ENCODE measurements around the gene ZNF778.

ZNF778 gene

GRCh38 chr16:89194340-89195311 lies 22.9 kb upstream of the ZNF778 start:
- DNase-seq, result no peak

GRCh38 chr16:89195521-89196171 lies 21.9 kb upstream of the ZNF778 start:
- no peak for DNase-seq

DNA sequence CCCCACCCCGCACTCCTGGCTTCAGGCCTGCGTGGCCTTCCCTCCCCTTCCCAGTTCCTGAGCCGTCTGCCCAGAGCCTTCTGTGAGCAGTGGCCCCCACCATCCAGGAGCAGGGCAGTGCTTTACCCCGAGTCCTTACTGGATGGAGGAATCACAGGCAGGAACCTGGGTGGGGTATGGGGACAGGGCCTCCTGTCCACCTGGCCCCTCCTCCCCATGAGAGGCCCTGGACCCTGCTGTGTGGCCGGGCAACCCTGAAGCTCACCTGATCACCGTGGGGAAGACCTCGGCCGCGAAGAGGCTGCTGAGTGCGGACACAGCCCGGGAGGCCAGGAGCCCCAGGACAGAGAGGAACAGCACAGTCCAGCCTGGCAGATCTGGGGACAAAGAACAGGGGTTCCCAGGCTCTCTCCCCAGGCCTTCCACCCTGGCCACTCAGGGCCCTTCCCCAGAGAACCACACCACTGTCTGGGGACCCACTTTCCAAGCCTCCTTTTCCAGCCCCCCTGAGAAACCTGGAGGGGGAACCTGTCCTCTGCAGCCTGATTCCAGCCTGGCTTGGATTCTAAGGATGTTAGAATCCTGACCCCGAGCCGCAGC lies 20.4 kb upstream of the ZNF778 start:
- no peak for DNase-seq

DNA sequence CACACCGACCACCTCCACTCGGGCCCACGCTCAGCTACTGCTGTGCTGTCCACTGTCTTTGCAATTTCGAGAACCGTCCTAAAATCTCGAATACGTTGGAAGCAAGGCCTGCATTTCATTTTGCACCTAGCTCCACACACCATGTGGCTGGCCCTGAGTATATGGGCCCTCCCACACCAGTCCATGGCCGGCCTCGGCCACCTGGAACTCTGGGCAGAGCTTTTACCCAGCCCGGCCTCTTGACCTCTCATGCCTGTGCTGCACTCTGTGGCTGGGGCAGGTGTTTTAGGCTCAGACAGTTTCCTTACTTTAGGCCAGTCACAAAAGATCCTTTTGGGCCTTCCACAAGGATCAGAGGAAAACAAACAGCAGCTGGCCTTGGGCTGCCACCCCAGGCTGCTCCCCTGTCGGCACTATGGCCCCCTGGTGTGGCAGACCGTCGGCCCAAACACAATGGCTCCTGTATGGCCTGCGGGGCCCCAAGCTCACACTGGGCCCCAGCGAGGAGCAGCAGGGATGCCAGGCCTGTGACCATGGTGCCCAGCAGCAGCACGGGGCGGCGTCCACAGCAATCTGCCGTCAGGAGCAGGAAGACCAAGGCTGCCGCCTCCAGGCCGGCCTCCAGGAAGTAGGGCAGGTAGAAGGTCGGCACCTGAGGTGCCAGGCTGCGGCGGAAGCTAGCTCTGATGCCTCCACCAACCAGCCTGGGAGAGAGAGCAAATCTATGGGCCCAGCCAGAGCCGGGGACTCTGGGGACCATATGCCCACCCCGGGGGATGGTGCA lies 19.7 kb upstream of the ZNF778 start:
- DNase-seq, result no peak

- no peak for DNase-seq
These were observed 18.9 kb upstream of the ZNF778 start for GRCh38 chr16:89198417-89199240.

- DNase-seq, result no peak
These were observed 18.0 kb upstream of the ZNF778 start for GRCh38 chr16:89199241-89200123.

GRCh38 chr16:89200124-89200849 lies 17.2 kb upstream of the ZNF778 start, which contains the start of gene SLC22A31:
SLC22A31 (minus strand) TSS chr16:89200537; CDS start chr16:89200501, 36 bp downstream.
- no peak for DNase-seq

GRCh38 chr16:89200850-89201411 lies 16.6 kb upstream of the ZNF778 start:
- no peak for DNase-seq

GRCh38 chr16:89201439-89202377 lies 15.8 kb upstream of the ZNF778 start:
- DNase-seq, result peak; percentile 60

- DNase-seq, result no peak
These were observed 14.9 kb upstream of the ZNF778 start for GRCh38 chr16:89202422-89203215.

GRCh38 chr16:89207993-89208392 lies 9.5 kb upstream of the ZNF778 start:
- no peak for DNase-seq

GRCh38 chr16:89209522-89210044 lies 7.9 kb upstream of the ZNF778 start:
- no peak for DNase-seq

- no peak for DNase-seq
These were observed 7.2 kb upstream of the ZNF778 start for GRCh38 chr16:89210165-89210903.

- no peak for DNase-seq
These were observed 6.5 kb upstream of the ZNF778 start for GRCh38 chr16:89210904-89211515.

DNA sequence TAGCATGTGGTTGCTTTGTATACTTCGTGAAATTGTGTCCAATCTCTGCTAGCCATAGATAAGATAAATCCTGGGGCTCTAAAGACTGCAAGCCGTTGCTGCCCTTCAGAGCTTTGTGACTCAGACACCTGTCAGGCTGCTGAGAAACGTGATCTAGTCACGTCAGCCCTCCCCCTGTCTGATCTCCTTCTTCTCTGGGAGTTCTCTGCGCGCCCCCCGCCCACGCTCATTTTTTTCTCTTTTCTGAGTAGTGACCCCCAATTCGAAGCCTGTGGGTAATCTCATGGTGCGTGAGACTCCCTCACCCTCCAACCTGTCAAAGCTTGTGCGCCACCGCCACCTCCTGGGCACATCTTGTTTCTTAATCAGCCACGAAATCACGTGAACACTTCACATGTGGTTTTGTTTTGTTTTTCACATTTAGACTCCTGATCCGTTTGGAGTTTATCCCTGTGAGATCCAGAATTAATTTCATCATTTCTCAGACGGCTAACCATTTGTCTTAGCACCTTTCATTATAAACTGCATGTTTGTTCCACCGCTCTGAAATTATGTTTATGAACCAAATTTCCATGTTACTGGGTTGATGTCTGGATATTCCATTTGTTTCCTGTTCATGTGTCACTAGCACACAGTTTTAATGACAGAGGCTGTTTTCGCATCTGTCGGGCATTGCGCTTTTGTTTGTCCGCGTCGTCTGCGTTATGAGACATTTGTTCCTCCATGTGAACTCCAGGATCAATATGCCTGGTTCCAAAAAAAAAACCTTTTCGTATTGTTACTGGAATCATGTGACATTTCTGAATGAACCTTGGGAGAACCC lies 977 bp upstream of the ZNF778 start:
- peak; percentile 21 for DNase-seq

GRCh38 chr16:89217138-89217387 lies 440 bp upstream of the ZNF778 start:
- DNase-seq, result no peak
